Sigmoid colon (tissue), 4 donors: ENCODE data around the gene C1orf122.

Source experiments
- EP300 ChIP-seq, 4 donors: sonication (generic); formaldehyde crosslinking; IDR thresholded peaks; one replicate each; pipeline ENCODE4 v1.6.1; 2017; ENCODE audit warnings: antibody characterized with exemption in 4 of 4
- POLR2A ChIP-seq, 2 donors: fragments of 450-650 bp; IDR thresholded peaks; one replicate each; pipeline ENCODE4 v1.6.1; 2016; ENCODE audit warnings: antibody characterized with exemption in 2 of 2, mild to moderate bottlenecking in 2 of 2, moderate library complexity in 2 of 2
- POLR2AphosphoS5 ChIP-seq, 4 donors: sonication (generic); formaldehyde crosslinking; IDR thresholded peaks; one replicate each; pipeline ENCODE4 v1.6.1; 2017; ENCODE audit warnings: antibody characterized with exemption in 4 of 4
- TF ChIP-seq, protein P1 (sequence below), 4 experiments: fragments of 450-650 bp in 3 of 4; fragments of 200-600 bp in 1 of 4; IDR thresholded peaks; one replicate each; pipeline ENCODE4 v1.5.1; 2016 to 2019; ENCODE audit warnings: antibody characterized with exemption in 4 of 4, mild to moderate bottlenecking in 3 of 4, moderate library complexity in 2 of 4

DNA sequence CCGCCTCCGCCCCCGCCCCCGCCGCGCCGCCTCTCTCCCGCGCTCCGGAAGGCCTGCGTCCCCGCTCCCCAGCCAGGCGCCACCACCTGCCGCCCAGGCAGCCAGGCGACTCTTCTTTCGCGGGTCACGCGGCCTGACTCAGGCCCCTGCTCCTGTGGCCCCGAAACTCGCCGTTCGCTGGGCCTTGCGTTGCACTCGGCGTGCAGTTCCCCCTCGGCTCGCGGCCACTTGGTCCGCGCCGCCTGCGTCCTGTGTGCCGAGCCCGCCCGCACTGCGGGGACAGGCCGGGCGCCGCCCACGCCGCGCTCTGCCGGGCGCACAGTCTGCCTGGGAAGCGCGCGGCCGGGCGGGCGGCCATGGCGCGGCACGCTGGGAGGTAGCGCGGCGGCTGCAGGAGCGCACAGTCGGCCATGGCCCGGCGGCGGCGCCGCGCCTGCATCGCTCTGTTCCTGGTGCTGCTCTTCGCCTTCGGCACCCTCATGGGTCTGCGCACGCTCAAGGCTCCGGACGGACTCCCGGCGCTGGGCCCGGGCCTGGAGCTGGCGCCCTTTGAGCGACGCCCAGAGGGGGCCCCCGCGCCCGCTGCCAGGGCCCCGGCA is 13.7 kb upstream of the C1orf122 start, which contains the start of gene MANEAL:
- TF ChIP-seq POLR2A (IDR thresholded peaks at IDR 0.05) (no peak), POLR2AphosphoS5 (IDR thresholded peaks at IDR 0.05) (no peak), EP300 (IDR thresholded peaks at IDR 0.05) (no peak)
- TF ChIP-seq, protein P1, sequence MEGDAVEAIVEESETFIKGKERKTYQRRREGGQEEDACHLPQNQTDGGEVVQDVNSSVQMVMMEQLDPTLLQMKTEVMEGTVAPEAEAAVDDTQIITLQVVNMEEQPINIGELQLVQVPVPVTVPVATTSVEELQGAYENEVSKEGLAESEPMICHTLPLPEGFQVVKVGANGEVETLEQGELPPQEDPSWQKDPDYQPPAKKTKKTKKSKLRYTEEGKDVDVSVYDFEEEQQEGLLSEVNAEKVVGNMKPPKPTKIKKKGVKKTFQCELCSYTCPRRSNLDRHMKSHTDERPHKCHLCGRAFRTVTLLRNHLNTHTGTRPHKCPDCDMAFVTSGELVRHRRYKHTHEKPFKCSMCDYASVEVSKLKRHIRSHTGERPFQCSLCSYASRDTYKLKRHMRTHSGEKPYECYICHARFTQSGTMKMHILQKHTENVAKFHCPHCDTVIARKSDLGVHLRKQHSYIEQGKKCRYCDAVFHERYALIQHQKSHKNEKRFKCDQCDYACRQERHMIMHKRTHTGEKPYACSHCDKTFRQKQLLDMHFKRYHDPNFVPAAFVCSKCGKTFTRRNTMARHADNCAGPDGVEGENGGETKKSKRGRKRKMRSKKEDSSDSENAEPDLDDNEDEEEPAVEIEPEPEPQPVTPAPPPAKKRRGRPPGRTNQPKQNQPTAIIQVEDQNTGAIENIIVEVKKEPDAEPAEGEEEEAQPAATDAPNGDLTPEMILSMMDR (IDR thresholded peaks at IDR 0.05), result no peak
